Activated T-cell treated with anti-CD3 and anti-CD28 coated beads, Interleukin-2, amount 50 U/mL, for 1 hour (primary cell): ENCODE results near the gene SGCG.
"Not testable (repeated sequence)": the region's sequence is repeated elsewhere in the genome, so short reads cannot be mapped to it uniquely, and the experiment has no call there.

Experiments
- DNase-seq: peaks from one replicate; pipeline ENCODE4 v3.0.0-alpha.2; 2020

The SGCG gene

DNA sequence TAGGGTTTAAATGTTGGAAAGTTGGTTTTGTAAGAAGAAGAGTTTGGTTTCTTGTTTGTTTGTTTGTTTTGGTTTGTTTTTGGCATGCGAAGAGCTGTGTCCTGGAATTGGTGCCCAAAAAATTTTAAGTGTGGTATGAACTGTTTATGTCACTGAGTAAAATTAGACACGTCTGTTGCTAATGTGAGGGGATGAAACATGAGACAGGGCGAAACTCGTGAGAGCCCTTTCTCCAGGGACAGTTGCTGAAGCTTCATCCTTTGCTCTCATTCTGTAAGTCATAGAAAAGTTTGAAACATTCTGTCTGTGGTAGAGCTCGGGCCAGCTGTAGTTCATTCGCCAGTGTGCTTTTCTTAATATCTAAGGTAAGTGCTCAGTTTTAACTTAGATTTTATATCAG, at the start of gene SGCG:
SGCG (plus strand) TSS at position 269 of the 400 bp plus-strand sequence. CDS start 22,716 bp downstream, outside the sequence.
- no peak for DNase-seq

DNA sequence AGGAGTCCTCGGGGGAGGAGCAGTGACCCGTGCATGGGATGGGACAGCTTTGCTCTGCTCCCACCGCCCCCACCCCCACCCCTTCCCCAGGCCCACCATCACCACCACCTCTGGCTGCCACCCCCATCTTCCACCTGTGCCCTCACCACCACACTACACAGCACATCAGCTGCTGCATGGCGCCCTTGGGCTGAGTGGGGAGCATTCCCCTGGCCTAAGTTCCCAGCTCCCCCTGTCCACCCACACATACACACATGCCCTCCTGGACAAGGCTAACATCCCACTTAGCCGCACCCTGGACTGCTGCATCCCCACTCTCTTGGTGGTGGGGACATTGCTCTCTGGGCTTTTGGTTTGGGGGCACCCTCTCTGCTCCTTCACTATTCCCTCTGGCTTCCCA, 46.2 kb upstream of the SGCG start:
- no peak for DNase-seq

GRCh38 chr13:23140492-23140891, 40.3 kb upstream of the SGCG start:
- no peak for DNase-seq

DNA sequence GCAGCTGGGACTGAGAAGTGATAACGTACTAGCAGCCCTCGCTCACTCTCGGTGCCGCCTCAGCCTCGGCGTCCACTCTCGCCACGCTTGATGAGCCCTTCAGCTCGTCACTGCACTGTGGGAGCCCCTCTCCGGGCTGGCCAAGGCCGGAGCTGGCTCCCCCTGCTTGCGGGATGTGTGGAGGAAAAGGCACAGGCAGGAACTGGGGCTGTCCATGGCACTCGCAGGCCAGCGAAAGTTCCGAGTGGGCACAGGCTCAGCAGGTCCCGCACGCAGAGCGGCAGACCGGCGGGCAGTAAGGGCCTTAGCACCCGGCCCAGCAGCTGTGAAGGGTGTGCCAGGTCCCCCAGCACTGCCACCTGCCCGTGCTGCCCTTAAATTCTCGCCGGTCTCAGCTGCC, 38.8 kb upstream of the SGCG start:
- no peak for DNase-seq

GRCh38 chr13:23142607-23143006, 38.2 kb upstream of the SGCG start:
- not testable (repeated sequence) for DNase-seq

GRCh38 chr13:23144431-23144830, 36.3 kb upstream of the SGCG start:
- no peak for DNase-seq

- DNase-seq = no peak
These were observed 34.8 kb upstream of the SGCG start for GRCh38 chr13:23146006-23146405.

GRCh38 chr13:23146811-23147625, 33.8 kb upstream of the SGCG start:
- DNase-seq = no peak

DNA sequence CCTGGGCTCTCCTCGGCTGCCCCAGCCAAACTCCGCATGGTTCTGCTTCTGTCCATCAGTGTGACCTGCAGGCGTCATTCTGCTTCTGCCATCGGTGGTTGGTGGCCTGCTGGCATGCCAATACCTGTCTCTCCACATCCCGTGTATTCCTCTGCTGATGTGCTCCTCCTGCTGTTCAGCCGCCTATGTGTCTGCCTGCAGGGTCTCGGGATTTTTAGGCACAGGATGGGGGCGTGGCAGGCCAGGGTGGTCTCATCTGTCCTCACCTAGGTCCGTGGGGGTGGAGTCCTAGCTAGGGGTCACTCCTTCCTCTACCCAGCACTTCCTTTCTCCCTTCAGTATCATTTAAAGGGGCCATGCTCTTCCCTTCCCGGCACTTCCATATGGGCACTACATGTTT, 33.0 kb upstream of the SGCG start:
- no peak for DNase-seq

GRCh38 chr13:23157781-23158180, 23.0 kb upstream of the SGCG start:
- DNase-seq = no peak

- DNase-seq = no peak
These were observed 21.5 kb upstream of the SGCG start for GRCh38 chr13:23159205-23159759.

GRCh38 chr13:23159760-23160637, 20.8 kb upstream of the SGCG start:
- DNase-seq = no peak

DNA sequence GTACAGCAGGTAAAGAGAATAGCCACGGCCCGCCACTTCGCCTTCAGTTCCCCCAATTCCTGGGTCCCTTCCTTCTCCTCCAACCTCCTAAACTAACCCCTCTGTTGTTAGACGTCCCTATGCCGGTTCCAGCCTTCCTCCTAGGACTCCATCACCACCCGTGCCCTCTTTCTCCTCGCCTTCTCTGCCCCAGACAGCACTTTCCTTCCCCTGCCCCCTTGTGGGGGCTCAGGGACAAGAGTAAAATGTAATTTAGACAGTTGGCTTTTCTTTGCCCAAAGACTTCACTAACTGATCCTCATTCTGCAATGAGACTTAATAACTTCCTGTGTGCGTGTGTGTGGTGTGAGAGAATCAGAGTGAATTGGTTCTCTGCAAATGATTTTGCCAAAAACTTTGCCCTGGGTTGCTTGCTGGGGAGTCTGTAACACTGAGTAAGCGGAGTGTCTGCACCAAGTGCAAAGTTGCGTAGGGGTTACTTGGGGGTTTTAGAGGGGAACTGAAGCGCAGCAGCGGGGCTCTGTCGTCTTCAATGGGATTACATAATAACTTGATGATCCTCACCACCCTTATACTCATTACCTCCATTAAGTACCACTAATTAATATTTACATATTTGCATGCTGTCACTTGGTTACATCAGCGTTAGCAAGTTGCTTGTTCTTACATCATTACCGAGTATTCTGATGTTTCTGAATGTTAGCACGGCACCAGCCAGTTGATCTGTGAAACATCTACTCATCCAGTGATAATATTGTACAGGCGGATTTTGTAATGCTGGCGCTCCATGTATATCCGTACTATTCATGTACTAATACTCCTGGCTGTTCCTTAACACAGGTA, 19.9 kb upstream of the SGCG start:
- DNase-seq = no peak

DNA sequence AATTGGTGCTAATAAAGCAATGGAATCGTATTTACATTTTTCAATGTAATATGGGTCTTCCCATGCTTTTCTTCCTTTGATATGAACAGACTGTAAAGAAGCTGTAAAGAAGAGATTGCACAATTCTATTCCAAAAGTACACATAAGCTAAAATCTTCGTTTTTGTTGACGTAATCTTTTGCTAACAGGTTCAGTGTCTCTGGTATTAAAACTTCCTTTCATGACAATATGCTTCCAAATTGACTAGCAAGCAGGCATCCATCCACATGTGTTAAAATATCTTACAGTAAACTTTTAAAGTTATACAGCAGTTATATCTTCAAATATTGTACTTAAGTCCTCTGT, 19.3 kb upstream of the SGCG start:
- DNase-seq = no peak

DNA sequence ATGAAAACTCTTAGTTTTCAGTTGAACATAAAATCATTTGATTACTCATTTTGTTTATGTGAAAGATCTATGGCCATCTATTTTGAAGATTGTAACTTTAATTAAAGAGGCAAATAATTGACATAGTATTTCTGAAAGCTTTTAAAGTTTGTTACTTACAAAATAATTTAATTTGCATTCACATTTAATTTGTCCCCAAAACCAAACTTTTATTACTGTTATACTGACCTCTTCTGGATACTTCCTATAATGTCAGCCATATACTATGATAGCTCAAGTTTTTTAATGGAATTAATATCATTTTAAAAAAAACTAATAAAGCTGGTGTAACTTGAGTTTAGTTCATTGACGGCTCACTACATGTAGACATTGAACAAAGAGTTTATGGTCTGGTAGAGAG, 4.9 kb upstream of the SGCG start:
- no peak for DNase-seq

GRCh38 chr13:23182142-23182541, 1.4 kb downstream of the SGCG start:
- DNase-seq = no peak

- no peak for DNase-seq
These were observed 2.5 kb downstream of the SGCG start for GRCh38 chr13:23183292-23183691.

- no peak for DNase-seq
These were observed 4.8 kb downstream of the SGCG start for GRCh38 chr13:23185542-23185941.

DNA sequence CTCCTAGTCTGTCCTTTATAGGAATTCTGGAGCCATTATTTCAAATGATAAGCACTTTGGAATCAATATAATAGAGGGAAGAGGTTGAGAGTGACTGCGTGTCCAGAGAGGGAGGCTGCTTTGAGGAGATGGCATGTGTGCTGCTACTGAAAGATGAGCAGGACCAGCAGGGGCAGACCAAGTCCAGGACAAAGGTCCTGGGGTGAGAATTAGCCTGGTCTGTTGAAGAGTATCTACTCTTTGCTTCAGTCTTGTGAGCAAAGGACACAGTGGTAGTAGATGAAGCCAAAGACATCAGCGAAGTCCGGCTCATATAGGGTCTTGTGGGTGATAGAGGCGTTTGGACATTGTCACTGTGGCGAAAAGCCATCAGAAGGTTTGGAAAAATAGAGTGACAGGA, 21.1 kb downstream of the SGCG start:
- no peak for DNase-seq

GRCh38 chr13:23202383-23202782, 21.6 kb downstream of the SGCG start:
- no peak for DNase-seq

DNA sequence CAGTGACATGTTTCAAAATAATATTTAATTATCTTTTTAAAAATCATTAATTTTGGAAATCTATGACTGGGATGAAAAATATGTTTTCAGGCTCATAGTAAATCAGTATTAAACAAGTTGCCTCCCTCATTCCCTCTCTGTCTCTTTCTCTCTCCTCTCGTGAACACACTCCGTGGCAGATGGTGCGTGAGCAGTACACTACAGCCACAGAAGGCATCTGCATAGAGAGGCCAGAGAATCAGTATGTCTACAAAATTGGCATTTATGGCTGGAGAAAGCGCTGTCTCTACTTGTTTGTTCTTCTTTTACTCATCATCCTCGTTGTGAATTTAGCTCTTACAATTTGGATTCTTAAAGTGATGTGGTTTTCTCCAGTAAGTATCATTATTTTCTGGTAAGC, 22.7 kb downstream of the SGCG start:
- DNase-seq = no peak

DNA sequence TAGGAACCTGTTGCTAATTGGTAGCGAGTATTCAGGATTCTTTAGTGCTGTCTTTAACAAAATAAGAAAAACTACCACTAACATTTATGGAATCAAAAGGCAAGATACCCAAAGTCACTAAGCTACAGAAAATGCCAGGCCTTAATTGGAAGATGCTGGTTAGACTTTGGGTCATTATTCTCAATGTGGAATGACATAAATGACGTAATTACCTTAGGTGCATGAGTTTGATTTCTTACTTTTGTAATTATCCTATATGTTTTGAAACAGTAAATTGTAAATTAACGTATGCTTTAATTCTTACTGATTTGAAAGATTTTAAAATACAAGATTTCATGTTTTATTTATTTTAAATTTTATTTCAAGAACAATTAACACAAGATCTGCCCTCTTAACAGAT, 25.0 kb downstream of the SGCG start:
- no peak for DNase-seq

GRCh38 chr13:23212671-23213070, 31.9 kb downstream of the SGCG start:
- DNase-seq = no peak
